GM21723 (cell line): ENCODE results near the gene DPH2.

Experiments used
- ATAC-seq: cut with Tn5 transposase; IDR thresholded peaks from one replicate; pipeline ENCODE4 v1.9.1; 2021; ENCODE audit warnings: mild to moderate bottlenecking, moderate library complexity; ENCODE audit not compliant: unreplicated experiment

The DPH2 gene

DNA sequence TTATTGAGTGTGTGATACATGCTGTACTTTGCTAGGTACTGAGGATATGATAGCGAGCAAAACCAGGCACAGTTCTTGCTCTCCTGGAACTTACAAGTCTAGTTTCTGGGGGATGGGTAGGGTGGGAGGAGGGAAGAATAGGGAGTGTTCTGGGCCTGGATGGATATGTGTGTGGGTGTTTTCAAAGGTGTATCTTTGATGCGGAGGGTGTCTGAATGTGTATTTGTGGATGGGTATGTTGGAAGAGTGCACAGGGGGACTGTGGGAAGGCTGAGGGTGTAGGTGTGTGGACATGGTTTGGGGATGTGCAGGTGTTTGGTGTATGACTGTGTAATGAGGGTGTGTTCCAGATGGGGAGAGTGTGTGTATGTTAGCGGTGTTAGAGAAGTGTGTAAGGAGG lies 4.5 kb upstream of the DPH2 start:
- ATAC-seq = no peak

DNA sequence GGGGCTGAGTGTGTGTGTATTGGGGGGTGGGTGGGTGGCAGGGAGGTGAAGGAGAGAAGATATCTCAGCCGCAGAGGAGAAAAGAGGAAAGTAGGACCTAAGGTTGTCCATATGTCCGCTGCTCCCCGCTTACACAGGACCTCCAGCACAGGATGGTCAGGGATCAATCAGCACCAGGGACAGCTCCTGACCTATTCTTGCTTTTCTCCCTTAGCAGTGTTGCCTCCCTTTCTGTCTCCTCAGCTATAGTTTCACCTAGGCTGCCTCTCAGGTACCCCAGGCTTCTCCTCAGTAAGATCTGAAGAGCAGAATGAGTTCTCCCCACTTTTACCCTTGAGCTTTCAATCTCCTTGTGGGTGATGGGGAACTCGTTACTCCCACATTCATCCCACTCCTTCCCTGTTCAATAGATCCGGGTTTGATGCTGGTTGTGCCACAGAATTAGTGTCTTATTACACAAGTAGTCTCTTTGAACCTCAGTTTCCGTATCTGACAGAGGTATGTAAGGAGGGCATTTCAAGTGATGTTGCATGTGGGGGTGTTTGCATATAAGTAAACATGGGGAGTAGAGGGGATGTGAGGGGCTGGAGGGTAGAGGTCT lies 1.4 kb upstream of the DPH2 start:
- no peak for ATAC-seq

DNA sequence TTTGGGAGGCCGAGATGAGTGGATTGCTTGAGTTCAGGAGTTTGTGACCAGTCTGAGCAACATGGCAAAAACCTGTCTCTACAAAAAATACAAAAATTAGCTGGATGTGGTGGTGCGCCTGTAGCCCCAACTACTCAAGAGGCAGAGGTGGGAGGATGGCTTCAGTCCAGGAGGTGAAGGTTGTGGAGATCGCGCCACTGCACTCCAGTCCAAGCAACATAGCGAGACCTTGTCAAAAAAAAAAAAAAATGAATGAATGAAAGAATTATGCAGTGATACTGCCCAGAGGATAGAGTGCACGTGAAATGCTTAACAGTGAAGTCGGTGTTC lies 429 bp upstream of the DPH2 start:
- ATAC-seq = no peak

- ATAC-seq = no peak
Measured at GRCh38 chr1:43970502-43970901, 692 bp downstream of the DPH2 start.

DNA sequence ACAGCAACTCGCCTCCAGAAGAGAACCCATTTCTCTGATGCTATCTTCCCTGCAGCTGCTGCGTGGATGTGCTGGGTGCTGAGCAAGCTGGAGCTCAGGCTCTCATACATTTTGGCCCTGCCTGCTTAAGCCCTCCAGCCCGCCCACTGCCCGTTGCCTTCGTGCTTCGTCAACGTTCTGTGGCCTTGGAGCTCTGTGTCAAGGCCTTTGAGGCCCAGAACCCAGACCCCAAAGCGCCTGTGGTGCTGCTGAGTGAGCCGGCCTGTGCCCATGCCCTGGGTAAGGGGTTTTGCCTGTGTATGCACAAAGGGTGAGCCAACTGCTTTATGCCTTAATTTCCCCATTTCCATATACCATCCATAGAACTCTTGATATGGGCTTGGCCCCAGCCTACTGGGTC lies 1.1 kb downstream of the DPH2 start:
- no peak for ATAC-seq

DNA sequence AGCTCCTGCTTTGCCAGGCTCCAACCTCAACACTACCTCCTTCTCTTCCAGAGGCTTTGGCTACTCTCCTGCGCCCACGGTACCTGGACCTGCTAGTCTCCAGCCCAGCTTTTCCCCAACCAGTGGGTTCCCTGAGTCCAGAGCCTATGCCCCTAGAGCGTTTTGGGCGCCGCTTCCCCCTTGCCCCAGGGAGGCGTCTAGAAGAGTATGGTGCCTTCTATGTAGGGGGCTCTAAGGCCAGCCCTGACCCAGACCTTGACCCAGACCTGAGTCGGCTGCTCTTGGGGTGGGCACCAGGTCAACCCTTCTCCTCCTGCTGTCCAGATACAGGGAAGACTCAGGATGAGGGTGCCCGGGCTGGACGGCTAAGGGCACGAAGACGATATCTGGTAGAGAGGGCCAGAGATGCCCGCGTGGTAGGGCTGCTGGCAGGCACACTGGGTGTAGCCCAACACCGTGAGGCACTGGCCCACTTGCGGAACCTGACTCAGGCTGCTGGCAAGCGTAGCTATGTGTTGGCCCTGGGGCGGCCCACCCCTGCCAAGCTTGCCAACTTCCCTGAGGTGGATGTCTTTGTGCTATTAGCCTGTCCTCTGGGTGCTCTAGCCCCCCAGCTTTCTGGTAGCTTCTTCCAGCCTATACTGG lies 1.6 kb downstream of the DPH2 start:
- ATAC-seq = no peak

GRCh38 chr1:43973981-43974442 lies 4.2 kb downstream of the DPH2 start:
- no peak for ATAC-seq

DNA sequence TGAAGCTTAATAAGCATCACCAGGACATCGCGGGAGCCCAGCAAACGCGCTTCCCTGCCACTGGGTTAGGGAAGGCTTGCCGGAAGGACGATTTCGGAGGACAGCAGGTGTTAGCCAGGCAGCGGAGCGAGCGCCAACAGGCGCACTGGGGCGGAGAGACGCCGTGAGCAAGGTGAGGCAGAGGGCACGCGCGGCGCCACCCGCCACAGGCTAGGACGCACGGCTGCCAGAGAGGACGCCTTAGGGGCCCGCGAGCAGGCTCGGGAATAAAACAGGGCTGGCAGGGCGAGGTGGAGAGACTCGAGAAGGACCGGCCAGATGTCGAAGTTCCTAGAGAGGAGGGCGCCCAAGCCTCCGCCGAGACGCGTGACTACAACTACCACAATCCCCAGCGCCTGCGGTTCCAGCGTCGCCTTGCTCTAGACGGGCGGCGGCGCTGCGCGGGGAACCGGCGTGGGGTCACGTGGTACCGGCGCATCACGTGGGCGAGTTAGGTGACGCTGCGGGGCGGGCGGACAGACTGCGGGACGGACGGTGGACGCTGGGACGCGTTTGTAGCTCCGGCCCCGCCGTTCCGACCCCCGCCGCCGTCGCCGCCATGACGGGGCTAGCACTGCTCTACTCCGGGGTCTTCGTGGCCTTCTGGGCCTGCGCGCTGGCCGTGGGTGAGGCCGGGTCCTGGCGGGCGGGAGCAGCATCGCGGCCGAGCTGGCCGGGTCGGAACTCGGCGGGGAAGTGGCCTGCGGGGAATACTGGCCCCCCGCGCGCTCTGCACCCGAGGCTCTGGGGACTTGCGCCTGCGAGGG lies 4.8 kb downstream of the DPH2 start, which contains the start of gene ATP6V0B:
Gene ATP6V0B, plus strand, starts transcription at position 518 of the 806 bp plus-strand sequence. Its CDS starts 81 bp downstream, at position 599.
- ATAC-seq = peak; percentile 61

- peak; percentile 3 for ATAC-seq
Measured at GRCh38 chr1:43975249-43975961, 5.6 kb downstream of the DPH2 start.

DNA sequence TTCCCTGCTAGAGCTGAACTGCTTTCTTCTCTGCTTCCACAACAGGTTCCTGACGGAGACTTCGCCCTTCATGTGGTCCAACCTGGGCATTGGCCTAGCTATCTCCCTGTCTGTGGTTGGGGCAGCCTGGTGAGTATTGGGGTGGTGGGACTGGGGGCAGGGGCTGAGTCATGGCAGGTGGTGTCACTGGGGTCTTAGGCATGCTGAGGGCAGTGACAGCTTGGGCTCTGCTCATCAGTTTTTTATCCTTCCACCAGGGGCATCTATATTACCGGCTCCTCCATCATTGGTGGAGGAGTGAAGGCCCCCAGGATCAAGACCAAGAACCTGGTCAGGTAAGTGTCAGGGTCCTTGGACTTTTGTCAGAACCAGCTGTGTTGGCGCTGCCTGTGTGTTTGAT lies 6.2 kb downstream of the DPH2 start:
- no peak for ATAC-seq

- no peak for ATAC-seq
Measured at GRCh38 chr1:43976890-43977289, 7.1 kb downstream of the DPH2 start.

DNA sequence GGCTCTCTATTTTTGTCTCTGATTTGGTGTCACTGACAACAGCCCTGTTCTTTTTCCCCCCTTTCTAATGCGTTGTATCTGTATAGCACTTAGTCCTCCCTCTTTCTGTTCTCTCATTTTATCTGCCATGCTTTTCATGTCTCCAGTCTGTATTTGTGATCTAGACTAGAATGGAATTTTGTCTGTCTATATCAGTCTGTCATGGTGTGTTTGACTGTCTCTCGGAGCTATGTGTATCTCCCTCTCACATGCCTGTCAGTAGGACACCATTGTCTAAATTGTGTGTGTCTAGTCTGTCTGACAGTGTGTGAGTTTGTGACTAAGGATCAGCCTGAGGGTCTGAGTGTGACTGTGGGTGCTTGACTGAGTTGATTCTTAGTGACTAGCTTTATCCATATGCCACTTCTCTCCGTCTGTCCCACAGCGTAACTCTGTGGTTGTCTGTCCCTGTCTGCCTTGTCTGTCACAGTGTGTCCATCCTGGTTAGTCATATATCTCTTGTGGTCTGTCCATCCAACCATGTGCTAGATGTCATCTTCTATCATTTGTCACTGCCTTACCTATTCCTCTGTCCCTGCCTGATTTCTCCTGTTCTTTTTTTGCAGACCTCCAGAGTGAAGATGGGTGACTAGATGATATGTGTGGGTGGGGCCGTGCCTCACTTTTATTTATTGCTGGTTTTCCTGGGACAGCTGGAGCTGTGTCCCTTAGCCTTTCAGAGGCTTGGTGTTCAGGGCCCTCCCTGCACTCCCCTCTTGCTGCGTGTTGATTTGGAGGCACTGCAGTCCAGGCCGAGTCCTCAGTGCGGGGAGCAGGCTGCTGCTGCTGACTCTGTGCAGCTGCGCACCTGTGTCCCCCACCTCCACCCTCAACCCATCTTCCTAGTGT lies 7.8 kb downstream of the DPH2 start:
- no peak for ATAC-seq

GRCh38 chr1:43978264-43978550 lies 8.4 kb downstream of the DPH2 start:
- ATAC-seq = no peak

DNA sequence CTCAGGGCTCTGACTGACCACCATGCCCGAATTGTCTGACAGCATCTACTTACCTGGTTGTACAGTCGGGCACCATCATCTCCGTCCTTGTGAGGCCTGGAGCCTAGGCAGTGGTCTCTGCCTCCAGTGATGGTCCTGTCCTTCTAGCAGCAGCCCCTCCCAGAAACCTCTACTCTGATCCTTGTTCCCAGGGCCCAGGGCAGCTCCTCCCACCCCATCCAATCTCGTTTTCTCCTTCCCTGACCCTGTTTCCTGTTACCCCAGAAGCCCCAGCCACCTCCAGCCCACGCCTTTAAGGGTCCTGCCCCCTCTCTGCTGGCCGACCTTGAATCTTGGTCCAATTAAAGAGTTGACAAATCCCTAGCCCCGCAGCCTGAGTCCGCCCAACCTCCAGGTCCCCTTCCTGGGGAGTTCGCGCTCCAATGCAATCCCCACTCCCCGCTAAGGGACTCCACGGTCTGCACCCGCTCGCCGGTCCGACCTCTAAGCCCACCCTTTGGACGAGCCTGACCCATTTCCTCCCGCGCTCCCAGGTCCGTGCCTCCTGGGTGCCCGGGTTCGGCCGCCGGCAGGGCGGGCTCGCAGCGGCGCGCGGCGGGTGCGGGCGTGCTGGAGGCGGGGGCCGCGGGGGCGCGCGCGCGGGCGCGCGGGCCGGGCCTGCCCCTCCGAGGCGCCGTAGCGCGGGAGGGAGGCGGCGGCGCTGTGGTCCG lies 8.9 kb downstream of the DPH2 start, which contains the start of gene B4GALT2:
Gene B4GALT2, plus strand, starts transcription at position 660 of the 710 bp plus-strand sequence. CDS start 1,951 bp downstream, outside the sequence.
- no peak for ATAC-seq

GRCh38 chr1:43979261-43979527 lies 9.4 kb downstream of the DPH2 start:
- ATAC-seq = no peak

GRCh38 chr1:43979528-43980254 lies 9.9 kb downstream of the DPH2 start:
- no peak for ATAC-seq

GRCh38 chr1:43980255-43981134 lies 10.7 kb downstream of the DPH2 start:
- no peak for ATAC-seq

DNA sequence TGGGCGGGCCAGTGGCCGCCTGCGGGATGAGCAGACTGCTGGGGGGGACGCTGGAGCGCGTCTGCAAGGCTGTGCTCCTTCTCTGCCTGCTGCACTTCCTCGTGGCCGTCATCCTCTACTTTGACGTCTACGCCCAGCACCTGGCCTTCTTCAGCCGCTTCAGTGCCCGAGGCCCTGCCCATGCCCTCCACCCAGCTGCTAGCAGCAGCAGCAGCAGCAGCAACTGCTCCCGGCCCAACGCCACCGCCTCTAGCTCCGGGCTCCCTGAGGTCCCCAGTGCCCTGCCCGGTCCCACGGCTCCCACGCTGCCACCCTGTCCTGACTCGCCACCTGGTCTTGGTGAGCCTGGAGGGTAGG lies 11.3 kb downstream of the DPH2 start:
- no peak for ATAC-seq

DNA sequence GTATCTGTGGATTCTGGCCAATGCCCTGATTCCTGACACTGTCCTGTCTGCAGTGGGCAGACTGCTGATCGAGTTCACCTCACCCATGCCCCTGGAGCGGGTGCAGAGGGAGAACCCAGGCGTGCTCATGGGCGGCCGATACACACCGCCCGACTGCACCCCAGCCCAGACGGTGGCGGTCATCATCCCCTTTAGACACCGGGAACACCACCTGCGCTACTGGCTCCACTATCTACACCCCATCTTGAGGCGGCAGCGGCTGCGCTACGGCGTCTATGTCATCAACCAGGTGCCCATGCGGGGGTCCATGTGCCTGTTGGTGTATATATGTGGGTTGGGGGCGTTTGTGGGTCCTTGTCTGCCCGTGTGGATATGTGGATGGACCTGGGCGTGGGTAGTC lies 11.8 kb downstream of the DPH2 start:
- ATAC-seq = no peak
